Measurements from ENCODE around the gene SH3RF3.

SH3RF3 gene

GRCh38 chr2:109422758-109423500 is 293.9 kb downstream of the SH3RF3 start:
- no peak for DNase-seq

GRCh38 chr2:109423556-109424359 is 294.8 kb downstream of the SH3RF3 start:
- no peak for DNase-seq

- no peak for DNase-seq
Measured at GRCh38 chr2:109425411-109425810, 296.4 kb downstream of the SH3RF3 start.

- no peak for DNase-seq
Measured at GRCh38 chr2:109427661-109428091, 298.7 kb downstream of the SH3RF3 start.

- no peak for DNase-seq
Measured at GRCh38 chr2:109428281-109428680, 299.3 kb downstream of the SH3RF3 start.

GRCh38 chr2:109428841-109429566 is 300.0 kb downstream of the SH3RF3 start:
- DNase-seq: no peak

DNA sequence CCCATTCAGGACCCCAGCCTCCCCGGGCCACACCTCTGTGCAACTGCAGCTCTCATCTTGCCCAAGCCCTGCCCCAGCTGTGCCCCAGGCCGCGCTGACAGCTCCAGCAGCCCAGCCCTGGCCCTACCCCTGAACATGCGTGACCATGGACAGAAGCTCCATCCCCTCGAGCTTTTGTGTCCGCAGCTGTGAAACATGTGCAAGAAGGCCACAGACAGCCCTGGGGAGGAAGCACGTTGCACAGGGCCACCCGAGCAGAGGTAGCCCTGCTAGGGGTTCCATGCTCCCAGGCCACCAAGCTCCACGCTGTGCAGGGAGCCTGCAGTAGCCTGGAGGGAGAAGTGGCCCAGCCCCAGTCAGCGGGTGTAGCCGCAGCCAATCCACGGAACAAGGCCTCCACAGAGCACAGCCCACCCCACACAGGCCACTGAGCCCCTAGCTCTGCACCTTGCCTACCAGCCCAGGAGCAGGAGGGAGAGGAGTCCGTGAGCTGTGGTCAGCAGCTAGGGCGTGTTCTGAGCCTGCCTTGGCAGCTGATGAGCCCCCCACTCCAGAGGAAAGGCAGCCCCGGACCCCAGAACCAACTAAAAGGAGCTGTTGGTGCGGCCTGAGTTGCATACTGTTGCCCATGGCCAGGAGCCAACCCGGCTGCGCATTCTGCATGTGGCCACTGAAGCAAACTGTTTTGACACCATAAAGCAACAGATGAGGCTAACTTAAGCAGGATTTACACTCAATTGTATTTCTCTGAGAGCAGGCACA is 300.7 kb downstream of the SH3RF3 start:
- no peak for DNase-seq

GRCh38 chr2:109430329-109430636 is 301.3 kb downstream of the SH3RF3 start:
- DNase-seq: no peak

DNA sequence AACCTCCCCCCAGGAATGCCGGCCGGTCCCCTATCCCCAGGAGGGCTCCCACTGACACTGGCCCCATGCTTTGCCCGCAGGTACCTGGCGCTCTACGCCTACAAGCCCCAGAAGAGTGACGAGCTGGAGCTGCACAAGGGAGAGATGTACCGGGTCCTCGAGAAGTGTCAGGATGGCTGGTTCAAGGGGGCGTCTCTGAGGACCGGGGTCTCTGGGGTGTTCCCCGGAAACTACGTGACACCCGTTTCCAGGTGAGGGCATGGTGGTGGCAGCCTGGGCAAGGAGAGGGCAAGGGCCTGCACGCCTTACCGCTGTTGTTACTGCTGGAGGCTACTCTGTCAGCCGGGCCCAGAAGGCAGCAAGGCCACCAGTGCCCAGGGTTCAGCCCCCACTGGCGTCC is 303.4 kb downstream of the SH3RF3 start:
- DNase-seq: no peak

DNA sequence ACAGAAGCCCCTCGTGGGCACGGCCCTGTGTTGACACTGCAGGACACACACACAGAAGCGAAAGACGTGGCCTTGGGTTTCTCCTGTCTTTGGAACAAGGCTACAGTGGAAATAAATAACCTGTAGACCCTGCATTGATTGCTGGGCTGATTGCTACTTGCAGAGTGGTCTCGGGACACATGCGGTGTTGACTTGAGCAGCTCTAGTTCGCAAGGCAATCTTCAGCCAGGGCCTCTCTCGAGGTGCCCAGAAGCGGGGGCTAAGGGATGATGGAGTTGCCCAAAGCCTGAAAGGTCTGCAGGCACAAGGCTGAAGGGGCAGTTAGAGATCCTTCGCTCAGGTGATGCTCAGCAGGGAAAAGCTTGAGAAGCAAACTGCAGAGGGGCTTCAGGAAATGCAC is 304.5 kb downstream of the SH3RF3 start:
- DNase-seq: no peak

GRCh38 chr2:109433926-109434325 is 304.9 kb downstream of the SH3RF3 start:
- no peak for DNase-seq

GRCh38 chr2:109434351-109434750 is 305.3 kb downstream of the SH3RF3 start:
- no peak for DNase-seq

GRCh38 chr2:109435066-109435690 is 306.2 kb downstream of the SH3RF3 start:
- DNase-seq: no peak

- DNase-seq: no peak
Measured at GRCh38 chr2:109435901-109436598, 307.0 kb downstream of the SH3RF3 start.

DNA sequence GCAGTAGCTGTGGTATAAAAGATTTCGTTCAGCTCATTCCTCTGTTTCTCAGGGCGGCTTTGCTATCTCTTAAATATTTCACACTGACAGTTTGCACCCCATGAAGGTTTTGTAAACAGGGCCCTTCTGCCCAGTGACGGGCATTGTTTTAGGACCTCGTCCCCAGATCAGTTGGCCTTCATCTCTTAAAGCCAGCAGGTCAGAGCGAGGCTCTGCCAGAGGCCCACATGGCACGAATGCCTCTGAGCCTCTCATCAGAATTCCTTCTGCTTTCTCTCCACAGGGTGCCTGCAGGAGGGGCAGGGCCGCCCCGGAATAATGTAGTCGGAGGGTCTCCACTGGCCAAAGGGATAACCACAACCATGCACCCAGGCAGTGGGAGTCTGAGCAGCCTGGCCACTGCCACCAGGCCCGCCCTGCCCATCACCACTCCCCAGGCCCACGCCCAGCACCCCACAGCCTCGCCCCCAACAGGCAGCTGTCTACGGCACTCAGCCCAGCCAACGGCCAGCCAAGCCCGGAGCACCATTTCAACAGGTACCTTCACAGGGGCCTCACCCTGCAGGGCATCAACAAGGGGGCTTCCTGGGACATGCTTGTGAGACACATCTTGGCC is 307.7 kb downstream of the SH3RF3 start:
- no peak for DNase-seq

DNA sequence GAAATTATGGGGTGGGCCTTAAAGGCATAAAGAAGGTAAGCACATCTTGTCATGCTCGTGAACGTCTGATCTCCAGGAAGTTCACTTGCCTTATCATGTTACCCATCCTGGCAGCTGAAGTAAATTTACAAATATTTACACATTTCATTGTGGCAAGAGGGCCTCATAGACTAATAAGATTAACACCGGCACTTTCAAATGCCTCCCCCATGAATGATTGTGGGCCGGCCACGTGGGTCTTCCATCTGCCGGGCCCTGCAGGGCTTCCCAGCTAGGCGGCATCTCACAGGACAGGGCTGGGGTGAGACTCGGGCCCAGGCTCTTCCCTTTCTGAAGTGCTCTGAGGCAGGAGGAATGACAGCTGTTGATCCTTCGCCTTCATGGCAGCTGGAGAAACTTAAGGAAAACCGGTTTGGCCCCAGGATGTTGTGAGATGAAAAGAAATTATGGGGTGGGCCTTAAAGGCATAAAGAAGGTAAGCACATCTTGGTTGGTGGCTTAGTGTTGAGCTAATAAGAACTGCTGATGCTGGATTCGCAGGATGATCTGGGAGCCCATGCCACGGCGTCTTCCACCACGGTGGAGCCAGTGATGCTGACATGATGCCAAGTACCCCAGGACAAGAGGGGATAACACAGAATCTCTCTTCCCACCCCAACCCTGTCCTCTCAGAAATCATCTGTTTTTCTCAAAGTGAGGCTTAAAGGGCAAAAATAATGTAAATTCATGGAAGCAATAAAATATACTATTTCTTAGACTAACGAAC is 308.5 kb downstream of the SH3RF3 start:
- DNase-seq: no peak

DNA sequence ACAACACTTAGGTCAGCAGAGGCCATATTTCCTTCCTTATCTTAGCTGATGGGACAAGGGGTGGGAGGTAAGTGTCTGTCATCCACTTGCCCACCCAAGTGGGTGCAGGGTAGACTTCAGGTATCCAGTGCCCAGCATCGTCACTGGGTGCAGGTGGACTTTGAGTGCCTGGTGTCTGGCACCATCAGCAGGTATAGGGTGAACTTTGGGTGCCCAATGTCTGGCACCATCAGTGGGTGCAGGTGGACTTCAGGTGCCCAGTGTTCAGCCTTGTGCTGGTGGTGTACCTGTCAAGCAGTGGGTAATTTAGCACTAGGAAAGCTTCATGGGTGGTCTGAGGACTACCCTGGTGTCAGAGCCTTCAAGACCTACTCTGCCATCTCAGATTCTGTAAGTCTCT is 309.1 kb downstream of the SH3RF3 start:
- no peak for DNase-seq

- DNase-seq: peak in 1 of 2 donors; percentile 8
Measured at GRCh38 chr2:109438773-109439389, 309.9 kb downstream of the SH3RF3 start.

GRCh38 chr2:109439390-109439786 is 310.4 kb downstream of the SH3RF3 start:
- DNase-seq: no peak

GRCh38 chr2:109439986-109440385 is 311.0 kb downstream of the SH3RF3 start:
- peak in 1 of 2 donors; percentile 5 for DNase-seq
